Fibroblast of lung (primary cell): Measurements from ENCODE around the gene AQP12B.

Source experiments
- EZH2 ChIP-seq: IDR thresholded peaks from 2 replicates; pipeline ENCODE4 v1.5.1; 2012; ENCODE audit warnings: low read length, control low read depth, mild to moderate bottlenecking; ENCODE audit errors: missing control alignments
- TF ChIP-seq, protein P1 (sequence below), 2 donors: IDR thresholded peaks in 1 of 2; conservative IDR thresholded peaks in 1 of 2; 1 replicate in 1 of 2; 2 replicates in 1 of 2; pipeline ENCODE4 v1.5.1; 2011 to 2012; ENCODE audit warnings: low read length in 2 of 2, control low read depth in 1 of 2, inconsistent platforms in 1 of 2, low read depth in 1 of 2, mild to moderate bottlenecking in 1 of 2

GRCh38 chr2:240713071-240713927, 30.6 kb upstream of the AQP12B start:
- TF ChIP-seq, protein P1, sequence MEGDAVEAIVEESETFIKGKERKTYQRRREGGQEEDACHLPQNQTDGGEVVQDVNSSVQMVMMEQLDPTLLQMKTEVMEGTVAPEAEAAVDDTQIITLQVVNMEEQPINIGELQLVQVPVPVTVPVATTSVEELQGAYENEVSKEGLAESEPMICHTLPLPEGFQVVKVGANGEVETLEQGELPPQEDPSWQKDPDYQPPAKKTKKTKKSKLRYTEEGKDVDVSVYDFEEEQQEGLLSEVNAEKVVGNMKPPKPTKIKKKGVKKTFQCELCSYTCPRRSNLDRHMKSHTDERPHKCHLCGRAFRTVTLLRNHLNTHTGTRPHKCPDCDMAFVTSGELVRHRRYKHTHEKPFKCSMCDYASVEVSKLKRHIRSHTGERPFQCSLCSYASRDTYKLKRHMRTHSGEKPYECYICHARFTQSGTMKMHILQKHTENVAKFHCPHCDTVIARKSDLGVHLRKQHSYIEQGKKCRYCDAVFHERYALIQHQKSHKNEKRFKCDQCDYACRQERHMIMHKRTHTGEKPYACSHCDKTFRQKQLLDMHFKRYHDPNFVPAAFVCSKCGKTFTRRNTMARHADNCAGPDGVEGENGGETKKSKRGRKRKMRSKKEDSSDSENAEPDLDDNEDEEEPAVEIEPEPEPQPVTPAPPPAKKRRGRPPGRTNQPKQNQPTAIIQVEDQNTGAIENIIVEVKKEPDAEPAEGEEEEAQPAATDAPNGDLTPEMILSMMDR (conservative IDR thresholded peaks at IDR 0.05 in 1 of 2, IDR thresholded peaks at IDR 0.05 in 1 of 2; ENCODE audit: low read depth in 1 of 2, low read length in 2 of 2), result no peak
- no peak for TF ChIP-seq EZH2
